GM19239 (cell line): ENCODE results near the gene RETREG1.

ENCODE experiments used
- DNase-seq: peaks from one replicate; pipeline ENCODE4 v3.0.0; 2011; ENCODE audit warnings: low spot score; ENCODE audit not compliant: insufficient read length
- FAIRE-seq: peaks from 2 replicates; lab custom pipeline; 2011; peaks lifted over from hg19 to GRCh38; lab: Jason Lieb, UNC

Gene RETREG1

DNA sequence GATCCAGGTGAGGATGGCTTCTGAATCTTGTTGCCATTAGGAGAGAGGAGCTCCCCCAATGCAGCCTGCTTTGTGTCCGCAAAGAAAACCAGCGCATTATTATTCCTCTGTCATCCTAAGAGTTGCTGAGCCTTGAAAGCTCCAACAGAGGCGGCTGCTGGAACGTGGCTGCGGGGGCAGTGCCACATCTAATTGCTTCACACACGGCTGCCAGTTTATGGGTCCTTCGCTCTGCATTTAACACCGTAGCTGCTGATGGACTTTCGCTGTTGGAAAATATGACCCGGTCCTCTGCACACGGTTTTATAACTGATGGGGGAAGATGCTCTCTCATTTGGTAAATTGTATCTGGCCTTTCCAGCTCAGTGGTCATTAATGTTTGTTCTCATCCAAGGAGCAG, 189.2 kb downstream of the RETREG1 start:
- DNase-seq (no peak), FAIRE-seq (no peak)
